Suppressor macrophage treated with lipopolysaccharide for 1 hour (primary cell): ENCODE results near the gene LRRC4C.

Source experiments
- DNase-seq, 3 donors: peaks; one replicate each; pipeline ENCODE4 v3.0.0-alpha.2; 2020 to 2022

The LRRC4C gene

DNA sequence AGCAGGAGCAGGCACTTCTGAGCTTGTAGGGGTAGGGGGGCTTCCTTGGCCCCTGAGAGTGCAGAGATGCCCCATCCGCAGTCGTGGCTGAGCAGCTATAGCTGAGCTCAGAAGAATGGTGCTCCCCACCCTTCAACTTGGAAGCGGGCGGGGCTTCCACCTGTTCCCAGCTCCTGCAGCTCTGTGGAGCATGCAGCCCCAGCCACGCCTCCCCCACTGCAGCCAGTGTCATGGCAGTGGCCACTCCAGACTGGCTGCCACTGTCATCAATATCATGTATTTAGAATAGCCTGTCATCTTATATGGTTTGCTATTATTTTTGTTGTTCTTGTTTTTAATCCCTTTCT, 213.1 kb downstream of the LRRC4C start:
- no peak for DNase-seq

DNA sequence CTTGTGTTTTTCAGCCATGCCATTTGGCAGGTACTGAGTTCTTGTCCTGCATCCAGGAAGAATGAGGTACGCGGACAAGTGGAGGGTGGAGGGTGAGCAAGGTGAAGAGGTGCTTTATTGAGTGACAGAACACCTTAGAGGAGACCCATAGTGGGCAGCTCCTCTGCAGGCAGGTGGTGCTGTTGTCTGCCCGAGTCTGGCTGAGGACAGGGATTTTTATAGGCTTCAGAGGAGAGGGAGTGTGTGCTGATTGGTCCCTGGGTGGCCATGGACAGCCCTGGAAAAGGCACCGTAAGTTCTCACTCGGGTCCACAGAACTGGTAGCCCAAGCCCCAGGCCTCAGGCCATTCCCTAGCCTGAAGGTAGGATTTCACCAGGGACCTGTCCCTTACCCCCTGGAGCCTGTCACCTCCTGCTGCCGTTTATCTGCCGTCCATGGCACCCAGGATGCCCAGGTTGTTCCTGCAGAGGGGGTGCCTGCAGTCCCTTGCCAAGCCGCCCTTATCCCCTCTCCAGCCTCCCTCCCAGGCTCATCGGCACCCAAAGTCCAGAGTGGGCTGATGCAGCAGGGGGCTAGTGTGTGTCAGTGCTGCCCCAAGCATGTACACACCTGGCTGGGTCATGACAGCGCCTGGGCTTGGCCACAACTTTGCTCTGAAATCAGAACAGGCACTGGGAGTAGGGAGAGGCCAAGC, 213.6 kb downstream of the LRRC4C start:
- no peak for DNase-seq

DNA sequence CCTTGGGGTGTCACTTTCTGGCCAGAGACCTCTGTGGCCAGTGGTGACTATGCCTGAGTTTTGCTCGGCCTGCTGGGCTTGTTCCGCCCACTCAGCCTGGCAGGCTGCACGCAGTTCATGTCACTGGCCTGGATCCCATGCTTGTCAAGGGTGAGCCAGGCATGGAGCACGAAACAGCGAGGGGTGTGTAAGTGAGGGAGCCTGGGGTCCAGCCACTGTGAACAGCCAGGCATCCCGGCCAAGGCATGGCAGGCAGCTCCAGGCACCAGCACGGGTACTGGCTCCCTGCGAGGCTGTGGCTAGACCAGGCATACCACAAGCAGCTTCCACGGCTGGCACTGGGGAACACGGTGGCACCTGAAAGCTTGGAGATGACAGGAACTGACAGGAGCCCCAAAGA, 214.3 kb downstream of the LRRC4C start:
- no peak for DNase-seq

DNA sequence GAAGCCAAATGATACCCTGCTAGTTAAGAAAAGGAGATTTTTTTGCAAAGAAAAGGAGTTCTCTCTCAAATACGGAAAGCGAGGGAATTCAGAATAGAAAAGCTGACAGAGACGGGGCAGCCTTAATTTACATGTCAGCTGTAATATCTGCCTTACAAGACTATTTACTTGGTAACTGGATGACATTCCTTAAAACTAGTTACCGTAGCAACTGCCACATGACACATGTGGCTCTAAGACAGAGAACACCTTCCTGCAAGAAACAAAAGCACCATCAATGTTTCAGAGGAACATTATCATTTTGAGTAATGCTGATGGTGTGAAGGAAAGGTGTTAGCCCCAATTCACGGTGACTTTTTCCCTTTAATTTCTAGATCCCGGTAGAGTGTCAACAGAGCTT, 222.1 kb downstream of the LRRC4C start:
- no peak for DNase-seq

DNA sequence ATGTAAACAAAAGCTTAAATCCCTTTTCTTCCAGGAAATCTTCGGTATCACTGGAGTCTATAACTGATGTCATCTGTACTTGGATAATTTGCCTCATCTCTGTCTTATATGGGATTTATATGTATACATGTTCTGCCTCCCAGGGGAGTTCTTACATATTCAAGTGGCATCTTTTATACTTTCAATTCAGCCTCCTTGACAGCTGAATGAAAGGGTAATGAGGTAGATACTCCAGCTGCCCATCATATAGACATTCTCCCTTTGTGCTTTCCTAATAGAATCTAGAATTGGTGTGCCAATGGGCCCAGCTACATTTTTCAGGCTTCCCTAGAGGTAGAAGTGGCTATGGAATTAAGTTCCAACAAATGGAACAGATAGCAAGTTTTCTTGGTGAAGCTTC, 223.8 kb downstream of the LRRC4C start:
- no peak for DNase-seq

DNA sequence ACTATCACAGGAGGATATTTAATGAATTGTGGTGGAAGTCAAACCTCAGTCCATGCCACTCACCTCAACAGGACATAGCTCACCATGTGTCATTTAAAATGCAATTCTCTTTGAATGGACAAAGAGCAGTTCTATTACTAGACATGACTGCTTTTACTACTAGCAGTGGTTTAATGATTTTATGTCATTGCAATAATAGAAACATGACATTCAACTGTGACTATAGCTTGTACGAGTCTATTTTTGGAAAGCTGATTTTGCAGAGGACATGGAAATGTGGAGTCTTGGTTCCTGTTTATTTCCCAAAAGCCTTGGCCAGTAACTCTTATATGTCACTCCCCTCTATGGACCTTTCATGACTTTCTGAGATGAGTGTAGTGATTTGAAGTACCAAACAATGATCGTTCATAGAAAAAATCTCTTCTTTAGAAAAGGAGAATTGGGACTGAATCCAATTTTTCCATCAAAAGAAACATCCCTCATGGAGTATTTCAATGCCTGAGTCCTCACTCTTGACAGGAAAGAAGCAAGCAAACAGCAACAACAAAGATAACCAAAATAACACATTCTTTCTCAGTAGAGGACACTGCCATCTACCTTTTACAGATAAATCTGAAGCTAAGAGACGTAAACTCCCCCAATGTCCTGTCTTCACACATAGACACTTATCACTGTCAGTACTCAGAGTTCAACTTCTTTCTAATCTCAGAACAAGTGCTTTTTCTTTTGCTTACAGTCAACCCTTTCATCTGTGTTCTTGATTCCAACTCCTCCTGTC, 233.4 kb downstream of the LRRC4C start:
- DNase-seq, result no peak

DNA sequence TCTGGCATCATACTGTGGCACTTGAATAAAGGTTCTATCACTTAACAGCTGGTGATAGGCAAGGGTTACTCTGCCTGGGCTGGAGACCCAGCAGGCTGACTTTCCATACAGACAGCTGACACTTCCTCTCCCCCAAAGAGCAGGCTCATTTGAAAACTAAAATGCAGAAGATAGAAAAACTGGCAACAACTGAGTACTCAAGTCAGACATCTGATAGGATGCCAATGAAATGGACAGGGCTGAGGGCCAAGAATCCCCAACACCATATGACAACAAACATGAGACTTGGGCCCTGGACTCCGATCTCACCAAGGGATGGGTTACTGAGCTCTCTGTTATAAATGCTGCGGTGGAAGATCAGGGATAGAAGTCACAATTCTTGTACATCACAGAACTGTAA, 237.2 kb downstream of the LRRC4C start:
- no peak for DNase-seq

DNA sequence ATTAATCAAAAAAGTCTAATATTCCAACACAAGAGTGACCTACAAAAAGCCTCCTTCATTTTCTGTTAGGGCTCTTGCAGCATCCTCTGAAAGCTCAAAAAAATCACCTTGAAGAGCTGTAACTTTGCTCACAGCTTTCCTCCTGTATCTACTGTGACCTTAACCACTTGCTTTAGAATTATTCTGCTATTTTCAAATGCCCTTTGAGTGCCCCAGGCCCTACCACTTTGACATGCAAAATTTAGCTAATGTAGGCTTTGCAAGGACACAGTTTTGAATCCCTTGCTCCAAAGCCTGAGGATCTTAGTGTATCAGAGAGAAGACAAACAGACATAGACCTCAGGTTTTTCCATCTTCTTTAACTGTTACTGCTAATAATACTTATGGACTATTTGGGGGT, 253.1 kb downstream of the LRRC4C start:
- DNase-seq, result no peak

DNA sequence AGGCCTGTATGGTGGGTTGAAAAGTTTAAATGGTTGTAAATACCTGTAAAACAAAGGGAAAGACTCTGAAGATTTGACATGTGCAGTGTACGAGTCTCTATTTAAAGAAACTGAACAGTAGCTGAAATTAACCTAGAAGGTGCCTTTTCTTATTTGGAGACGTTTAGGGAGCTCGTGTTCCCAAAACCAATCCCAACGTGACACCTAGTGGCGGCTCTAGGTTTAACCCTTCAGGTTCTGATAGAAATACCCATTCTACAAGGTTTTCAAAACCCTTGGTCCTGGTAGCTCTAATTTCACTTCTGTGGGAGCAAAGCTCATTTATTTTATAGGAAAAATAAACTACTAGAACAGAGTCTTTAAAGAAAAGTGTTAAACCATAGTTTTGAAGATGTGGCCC, 258.3 kb downstream of the LRRC4C start:
- DNase-seq, result peak in 1 of 3 donors; percentile 0

DNA sequence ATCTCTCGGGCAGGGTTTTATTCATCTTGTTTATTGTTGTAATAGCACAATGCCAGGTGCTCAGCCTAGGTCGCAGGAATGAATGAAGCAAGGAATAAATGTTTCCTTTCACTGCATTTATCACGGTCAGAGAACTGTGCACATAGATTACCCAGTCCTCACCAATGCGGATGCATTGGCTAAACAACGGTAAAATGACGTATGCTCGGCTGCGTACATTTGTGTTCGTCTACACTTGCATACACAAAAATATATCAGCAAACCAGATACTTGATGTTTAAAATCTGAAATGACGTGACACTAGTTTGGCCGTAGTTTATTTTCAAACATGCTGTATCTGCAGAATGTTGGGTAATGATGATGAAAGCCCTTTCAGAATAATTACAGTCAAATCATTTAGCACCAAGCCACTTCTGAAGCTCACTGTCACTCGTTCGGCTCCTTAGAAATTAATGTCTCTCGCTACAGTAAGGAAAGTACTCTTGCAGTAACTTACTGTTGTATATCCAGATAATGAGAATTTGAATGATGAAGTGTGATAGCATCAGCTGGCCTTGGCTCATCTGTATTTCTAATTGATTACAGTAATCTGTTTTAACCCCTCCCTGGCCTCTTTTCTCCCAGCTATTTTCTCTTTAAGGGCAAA, 268.9 kb downstream of the LRRC4C start:
- no peak for DNase-seq

DNA sequence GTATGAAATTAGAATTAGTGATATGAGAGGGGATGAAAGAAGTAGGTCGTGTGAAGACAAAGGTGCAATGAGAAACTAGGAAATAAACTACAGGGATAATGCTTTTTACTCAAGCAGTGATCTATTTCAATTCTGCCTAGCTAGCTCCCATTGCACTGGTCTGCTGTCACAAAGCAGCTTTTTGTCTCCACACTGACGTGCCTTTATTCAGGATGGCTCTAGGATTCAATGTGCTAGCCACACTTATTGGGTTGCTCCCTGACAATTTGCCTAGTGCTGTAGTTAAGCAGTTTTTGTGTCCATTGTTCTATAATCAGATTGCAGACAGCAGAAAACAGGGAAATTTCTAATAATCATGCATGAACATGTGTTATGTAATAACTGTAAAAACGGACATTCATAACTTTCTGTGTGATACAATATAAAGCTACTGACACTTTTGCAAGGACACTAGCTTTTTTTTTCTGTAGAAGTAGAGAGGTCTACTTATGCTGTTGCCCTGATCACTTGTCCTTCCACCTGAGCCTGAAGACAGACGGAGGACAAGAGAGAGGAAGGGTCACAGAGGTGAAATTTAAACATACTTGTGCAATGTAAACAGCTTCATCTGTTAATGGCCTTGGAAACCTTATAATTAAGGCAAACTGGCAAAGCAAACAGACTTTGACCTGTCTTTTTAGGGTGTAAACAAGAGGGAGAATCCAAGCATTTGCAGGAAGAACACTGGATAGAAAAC, 269.6 kb downstream of the LRRC4C start:
- DNase-seq, result no peak

DNA sequence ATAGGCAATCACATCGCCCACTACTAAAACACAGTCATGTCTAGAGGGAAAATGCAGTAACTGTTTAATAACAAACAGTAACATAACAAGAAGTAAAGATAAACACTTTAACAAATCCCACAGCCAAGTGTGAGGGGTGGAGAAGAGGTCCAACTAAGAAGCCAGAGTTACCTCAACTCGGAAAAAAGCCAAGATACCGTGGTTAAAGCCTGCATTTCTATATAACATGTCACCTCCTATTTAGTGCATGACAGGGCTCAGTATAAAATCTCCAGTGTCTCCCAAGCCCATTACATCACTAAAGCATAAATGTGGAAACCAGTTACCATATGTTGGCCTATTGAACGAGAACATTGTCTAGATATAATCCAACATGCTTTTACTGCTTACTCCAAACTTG, 281.7 kb downstream of the LRRC4C start:
- peak in 1 of 3 donors; percentile 14 for DNase-seq

DNA sequence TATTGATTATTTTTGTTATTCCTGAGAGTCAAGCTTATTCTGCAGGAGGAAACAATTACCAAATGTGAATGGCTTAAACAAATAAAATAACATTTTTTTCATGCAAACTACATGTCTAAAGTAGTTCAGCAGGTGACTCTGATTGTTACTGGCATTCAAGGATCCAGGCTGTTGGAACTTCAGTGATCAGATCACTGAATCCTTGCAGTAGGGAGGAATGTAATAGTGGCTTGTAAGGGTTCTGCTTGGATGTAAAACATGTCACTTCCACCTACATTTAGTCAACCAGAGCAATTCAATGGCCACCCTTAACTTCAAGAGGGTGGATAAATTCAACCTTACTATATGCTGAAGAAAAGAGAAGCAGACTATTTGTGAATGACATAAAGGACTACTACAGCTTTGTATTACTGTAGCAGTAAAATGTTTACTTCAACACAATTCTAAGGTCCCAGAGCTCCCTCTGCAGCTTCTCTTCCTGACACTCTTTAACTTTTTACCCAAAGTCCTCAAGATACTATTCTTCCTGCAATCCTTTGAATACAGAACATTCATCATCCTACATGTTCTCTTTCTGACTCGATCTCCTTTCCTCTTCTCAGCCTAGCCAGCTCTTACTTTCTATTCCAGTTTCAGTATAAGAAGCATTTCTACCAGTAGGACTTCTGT, 284.0 kb downstream of the LRRC4C start:
- no peak for DNase-seq

DNA sequence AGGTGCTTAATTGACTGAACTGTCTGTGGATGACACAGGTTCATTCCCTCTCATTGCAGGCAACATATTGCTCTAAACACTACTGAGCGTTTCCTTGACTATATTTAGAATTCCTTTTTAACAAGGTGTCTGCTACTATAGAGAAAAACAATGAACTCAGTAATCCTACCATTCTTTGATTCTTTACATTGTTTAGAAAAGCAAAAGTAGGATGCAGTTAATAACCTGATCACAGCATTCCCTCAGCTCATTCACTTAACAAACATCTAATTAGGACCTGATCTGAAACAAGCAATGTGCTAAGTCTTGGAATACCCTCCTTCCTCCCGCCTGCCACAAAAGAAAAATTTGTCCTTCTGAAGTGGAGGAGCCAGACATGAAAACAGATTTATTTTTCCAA, 313.1 kb downstream of the LRRC4C start:
- DNase-seq, result no peak

DNA sequence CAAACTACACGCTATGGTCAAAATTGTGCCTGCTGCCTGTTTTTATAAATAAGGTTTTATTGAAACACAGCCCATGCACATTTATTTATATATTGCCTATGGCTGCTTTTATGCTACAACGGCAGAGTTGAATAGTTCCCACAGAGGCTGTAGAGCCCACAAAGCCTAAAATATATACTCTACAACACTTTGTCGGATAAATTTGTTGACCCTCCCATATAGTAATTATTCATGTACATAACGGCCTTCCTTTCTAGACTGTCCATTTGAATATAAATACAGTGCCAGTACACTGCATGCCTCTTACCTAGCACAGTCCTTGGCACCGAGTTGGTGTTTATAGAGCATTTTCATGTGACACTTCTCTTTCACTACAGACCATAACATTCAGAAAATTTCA, 314.0 kb downstream of the LRRC4C start:
- no peak for DNase-seq

DNA sequence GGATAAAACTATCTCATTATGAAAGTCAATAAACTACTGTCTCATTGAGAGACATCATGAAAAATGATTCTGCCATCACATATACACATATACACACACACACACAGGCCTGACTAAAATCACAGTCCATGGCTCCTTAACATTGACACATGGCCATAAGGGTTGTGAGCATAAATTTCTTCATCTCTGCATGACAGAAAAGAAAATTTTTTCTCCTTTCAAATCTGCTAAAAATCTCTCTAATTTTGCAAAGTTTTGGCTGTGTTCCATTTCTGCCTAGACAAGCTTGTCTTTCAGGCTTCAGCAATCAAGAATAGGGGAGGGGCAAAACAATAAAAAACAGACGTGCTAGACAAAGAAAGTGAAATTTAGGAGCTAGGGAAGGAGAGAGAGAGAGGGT, 324.5 kb downstream of the LRRC4C start:
- DNase-seq, result no peak

DNA sequence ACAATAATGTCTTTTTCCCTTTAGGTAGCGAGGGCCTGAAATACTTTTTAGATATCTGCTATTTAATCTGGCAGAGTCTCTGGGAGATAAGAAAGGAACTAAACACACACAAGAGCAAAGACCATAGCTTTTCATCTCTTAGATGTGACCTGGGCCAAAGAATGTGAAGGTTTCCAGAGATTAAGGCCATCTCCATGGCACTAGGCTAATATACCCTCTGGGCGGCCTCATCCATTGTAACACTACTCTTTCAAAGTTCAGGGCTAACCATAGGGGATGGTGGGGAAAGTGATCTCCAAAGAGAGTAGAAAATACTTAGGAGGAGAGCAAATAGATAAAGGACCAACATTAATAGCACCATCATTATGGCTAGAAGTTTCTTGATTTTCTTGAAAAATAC, 326.4 kb downstream of the LRRC4C start:
- no peak for DNase-seq

DNA sequence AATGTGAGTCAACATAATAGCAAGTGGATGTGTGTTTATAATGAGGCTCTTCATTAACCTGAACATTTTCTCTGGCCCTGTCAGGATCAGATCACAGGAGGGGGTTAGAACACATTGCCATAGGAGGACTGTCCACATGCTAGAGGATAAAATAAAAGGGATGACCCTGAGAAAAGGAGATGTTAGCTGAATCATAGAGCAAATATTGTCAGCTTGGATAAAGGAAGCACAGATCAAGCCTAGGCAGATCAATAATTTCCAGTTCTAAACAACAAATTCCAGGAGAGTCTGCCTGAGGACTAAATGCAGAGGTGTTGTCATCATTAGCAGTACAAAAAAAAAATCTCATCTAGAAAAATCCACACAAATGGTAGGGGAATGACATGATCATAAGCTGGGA, 337.9 kb downstream of the LRRC4C start:
- no peak for DNase-seq

DNA sequence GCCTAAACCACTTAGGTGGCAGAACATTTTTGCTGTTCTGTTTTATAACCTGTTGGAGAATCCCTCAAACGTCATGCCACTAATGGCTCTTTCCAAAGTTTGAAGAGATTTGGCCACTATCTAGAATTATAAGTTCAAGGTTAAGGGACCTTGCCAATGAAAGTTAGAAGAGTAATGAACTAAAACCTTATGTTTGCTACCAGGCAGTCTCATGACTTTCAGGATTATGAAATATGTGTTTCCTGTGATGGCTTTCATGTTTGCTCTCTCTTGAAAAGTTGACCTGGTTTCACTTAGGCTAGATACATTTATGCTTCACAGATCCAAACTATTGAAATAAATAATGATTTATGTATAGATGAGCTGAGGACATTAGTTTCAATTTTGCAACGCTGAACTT, 340.0 kb downstream of the LRRC4C start:
- DNase-seq, result no peak

DNA sequence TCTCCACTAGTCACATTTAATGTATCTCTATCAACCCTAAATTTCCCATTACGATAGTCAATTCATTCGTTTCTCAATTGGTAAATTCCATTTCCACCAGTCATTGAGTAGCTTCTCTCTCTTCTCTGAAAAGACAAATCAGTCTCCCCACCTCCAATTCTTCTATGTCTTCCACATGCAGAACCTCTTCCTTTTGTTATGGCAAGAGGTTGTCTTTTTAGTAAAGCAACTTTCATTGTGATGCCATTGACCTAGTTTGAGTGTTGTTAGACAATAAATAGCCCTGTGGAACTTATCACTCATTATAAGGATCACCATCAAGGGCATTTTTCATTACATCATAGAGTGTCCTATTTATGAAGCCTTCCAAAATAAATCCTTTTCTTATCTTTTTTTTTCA, 340.9 kb downstream of the LRRC4C start:
- no peak for DNase-seq

DNA sequence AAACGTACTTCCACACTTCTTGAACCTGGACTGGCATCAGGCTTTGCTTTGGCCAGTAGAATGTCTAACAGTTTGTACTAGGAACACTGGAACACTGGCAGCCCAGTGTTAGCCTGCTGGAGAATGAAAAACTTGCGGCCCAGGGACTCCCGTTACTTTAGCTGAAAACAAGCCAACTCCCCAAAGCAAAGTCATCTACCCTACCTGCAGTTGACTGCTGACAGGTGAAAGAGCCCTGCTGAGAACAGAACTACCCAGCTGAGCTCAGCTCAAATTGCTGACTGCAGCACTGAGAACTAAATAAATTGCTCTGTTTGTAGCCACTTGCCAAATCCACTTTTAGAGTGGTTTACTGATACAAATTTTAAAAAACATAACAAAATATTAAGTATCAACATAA, 342.5 kb downstream of the LRRC4C start:
- no peak for DNase-seq

DNA sequence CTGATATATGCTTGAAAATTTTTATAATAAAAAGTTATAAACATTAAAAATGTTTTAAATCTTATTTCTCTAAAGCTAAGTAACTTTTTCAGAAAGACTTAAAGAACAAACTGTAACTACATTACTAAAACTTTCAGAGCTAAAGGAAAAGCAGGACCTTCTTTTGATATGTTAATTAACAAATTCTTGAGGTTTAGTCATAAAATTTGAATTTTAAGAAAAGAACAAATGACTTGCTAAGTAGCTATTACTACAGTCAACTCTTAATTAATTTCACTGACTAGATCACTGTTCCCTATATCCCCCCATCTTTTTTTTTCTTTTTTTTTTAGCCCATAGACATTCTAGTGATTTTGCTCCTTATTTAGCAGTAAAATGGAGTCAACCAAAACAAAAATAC, 344.4 kb downstream of the LRRC4C start:
- no peak for DNase-seq

DNA sequence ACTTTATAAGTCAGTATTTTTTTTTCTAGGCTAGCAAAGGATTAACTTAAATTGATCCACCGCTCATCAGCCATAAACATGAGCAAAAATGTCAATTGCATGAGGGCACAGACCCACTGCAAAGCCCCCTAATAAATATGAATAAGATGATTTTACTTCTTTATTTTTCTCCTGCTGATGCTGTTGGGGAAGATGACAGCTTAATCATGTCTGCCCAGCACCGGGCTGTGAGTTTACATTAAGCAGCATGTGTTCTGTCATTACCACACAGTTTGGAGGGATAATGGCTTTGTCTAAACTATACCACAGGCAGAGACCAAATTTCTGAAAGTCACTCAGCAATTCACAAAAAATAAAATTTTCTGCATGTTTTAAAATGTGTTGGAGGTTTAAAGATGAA, 346.3 kb downstream of the LRRC4C start:
- no peak for DNase-seq
